Lower leg skin (tissue), 3 donors: Measurements from ENCODE around the gene C1QTNF1.

ENCODE experiments used
- CTCF ChIP-seq, 3 donors: fragments of 450-650 bp; IDR thresholded peaks; one replicate each; pipeline ENCODE4 v1.5.1; 2016; ENCODE audit warnings: antibody characterized with exemption in 3 of 3, mild to moderate bottlenecking in 3 of 3, moderate library complexity in 2 of 3
- POLR2A ChIP-seq, 2 donors: fragments of 450-650 bp; IDR thresholded peaks; one replicate each; pipeline ENCODE4 v1.6.1; 2016 to 2017; ENCODE audit warnings: antibody characterized with exemption in 2 of 2, mild to moderate bottlenecking in 1 of 2, moderate library complexity in 1 of 2

GRCh38 chr17:79012563-79013134 is 11.3 kb upstream of the C1QTNF1 start:
- TF ChIP-seq CTCF (IDR thresholded peaks at IDR 0.05): no peak
- TF ChIP-seq POLR2A (IDR thresholded peaks at IDR 0.05): no peak
